ENCODE measurements around the gene MAGEB4. TPM values are rescaled to one million over a fixed set of nuclear protein-coding genes. Genes with fewer than 3 reads are reported as not detected.

Gene MAGEB4
- total RNA-seq, 1 donor from 2014 or later, result not detected

- intact Hi-C loops (cut with DNase I), result no loop called here
- H3K4me3 ChIP-seq, result no peak overlapping the region
- no peak overlapping the region for H3K27ac ChIP-seq
- no peak for DNase-seq (ENCODE audit: extremely low spot score in 2 of 2)
- H3K9me3 ChIP-seq, result no peaks in the 10 kb centered on the region
- TF ChIP-seq POLR2AphosphoS5 (IDR thresholded peaks at IDR 0.05; ENCODE audit: insufficient read depth in 1 of 2, low read depth in 1 of 2) (no peak), CTCF (IDR thresholded peaks at IDR 0.05) (no peak), POLR2A (IDR thresholded peaks at IDR 0.05) (no peak)
- H3K4me1 ChIP-seq, result no peaks in the 10 kb centered on the region
- no peaks in the 10 kb centered on the region for H3K36me3 ChIP-seq
- no peaks in the 10 kb centered on the region for H3K27me3 ChIP-seq
These were observed 24.3 kb upstream of the MAGEB4 start for GRCh38 chrX:30217465-30217864.

GRCh38 chrX:30219372-30219771, 22.4 kb upstream of the MAGEB4 start:
- TF ChIP-seq POLR2A (IDR thresholded peaks at IDR 0.05) (no peak), CTCF (IDR thresholded peaks at IDR 0.05) (no peak), POLR2AphosphoS5 (IDR thresholded peaks at IDR 0.05; ENCODE audit: insufficient read depth in 1 of 2, low read depth in 1 of 2) (no peak)
- no peaks in the 10 kb centered on the region for H3K27me3 ChIP-seq
- H3K4me1 ChIP-seq, result no peaks in the 10 kb centered on the region
- H3K27ac ChIP-seq, result no peak overlapping the region
- H3K4me3 ChIP-seq, result no peak overlapping the region
- no peak for DNase-seq (ENCODE audit: extremely low spot score in 2 of 2)
- H3K36me3 ChIP-seq, result no peaks in the 10 kb centered on the region
- no peaks in the 10 kb centered on the region for H3K9me3 ChIP-seq
- intact Hi-C loops (cut with DNase I), result no loop called here

GRCh38 chrX:30220661-30221060, 21.1 kb upstream of the MAGEB4 start:
- Histone ChIP-seq H3K27me3 (no peaks in the 10 kb centered on the region), H3K27ac (no peak overlapping the region), H3K4me1 (no peaks in the 10 kb centered on the region), H3K4me3 (no peak overlapping the region), H3K36me3 (no peaks in the 10 kb centered on the region), H3K9me3 (no peaks in the 10 kb centered on the region)
- TF ChIP-seq POLR2A (IDR thresholded peaks at IDR 0.05), result no peak
- no peak for TF ChIP-seq CTCF (IDR thresholded peaks at IDR 0.05)
- TF ChIP-seq POLR2AphosphoS5 (IDR thresholded peaks at IDR 0.05; ENCODE audit: insufficient read depth in 1 of 2, low read depth in 1 of 2), result no peak
- DNase-seq (ENCODE audit: extremely low spot score in 2 of 2), result no peak
- intact Hi-C loops (cut with DNase I), result no loop called here

- H3K4me3 ChIP-seq, result no peak overlapping the region
- no peak for DNase-seq (ENCODE audit: extremely low spot score in 2 of 2)
- H3K9me3 ChIP-seq, result no peaks in the 10 kb centered on the region
- no peak overlapping the region for H3K27ac ChIP-seq
- no peaks in the 10 kb centered on the region for H3K36me3 ChIP-seq
- no peaks in the 10 kb centered on the region for H3K27me3 ChIP-seq
- TF ChIP-seq POLR2A (IDR thresholded peaks at IDR 0.05), result no peak
- no peaks in the 10 kb centered on the region for H3K4me1 ChIP-seq
- intact Hi-C loops (cut with DNase I), result no loop called here
These were observed 17.3 kb upstream of the MAGEB4 start for GRCh38 chrX:30224536-30224935.

DNA sequence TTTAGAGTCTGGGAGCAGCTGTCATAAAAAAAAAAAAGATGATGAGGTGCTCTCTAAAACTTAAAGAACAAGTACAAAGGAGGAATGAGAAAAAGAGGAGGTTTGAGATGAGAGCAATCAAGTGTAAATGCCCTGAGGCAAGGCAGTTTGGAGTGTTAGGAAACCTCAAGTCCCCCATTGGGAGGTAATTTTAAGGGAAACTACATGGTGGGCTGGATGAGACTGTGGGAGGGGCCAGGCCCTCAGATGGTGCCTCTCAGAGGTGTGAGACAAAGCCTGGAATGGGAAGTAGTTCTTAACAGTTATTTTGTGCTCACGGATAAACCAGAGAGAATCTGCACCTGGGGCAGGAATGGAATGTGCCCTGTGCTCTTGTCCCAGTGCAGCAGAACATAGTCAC, 13.3 kb upstream of the MAGEB4 start:
- no peak for DNase-seq (ENCODE audit: extremely low spot score in 2 of 2)
- Histone ChIP-seq H3K36me3 (no peaks in the 10 kb centered on the region), H3K4me1 (no peaks in the 10 kb centered on the region), H3K27ac (no peak overlapping the region), H3K27me3 (no peaks in the 10 kb centered on the region), H3K9me3 (no peaks in the 10 kb centered on the region), H3K4me3 (no peak overlapping the region)
- intact Hi-C loops (cut with DNase I), result no loop called here
- TF ChIP-seq CTCF (IDR thresholded peaks at IDR 0.05), result no peak
- TF ChIP-seq POLR2A (IDR thresholded peaks at IDR 0.05), result no peak
- TF ChIP-seq POLR2AphosphoS5 (IDR thresholded peaks at IDR 0.05; ENCODE audit: insufficient read depth in 1 of 2, low read depth in 1 of 2), result no peak

- H3K27ac ChIP-seq, result no peak within 1 kb of the TSS
- TF ChIP-seq POLR2A (IDR thresholded peaks at IDR 0.05), result no peak
- TF ChIP-seq POLR2AphosphoS5 (IDR thresholded peaks at IDR 0.05; ENCODE audit: insufficient read depth in 1 of 2, low read depth in 1 of 2), result no peak
- no peak for TF ChIP-seq CTCF (IDR thresholded peaks at IDR 0.05)
- no peaks in the 10 kb centered on the region for H3K27me3 ChIP-seq
These were observed 11.4 kb upstream of the MAGEB4 start, which contains the start of gene MAGEB3 for GRCh38 chrX:30230395-30230794. MAGEB3 (plus strand) TSS chrX:30230657; CDS start chrX:30235925, 5,268 bp downstream.

More at GRCh38 chrX:30230395-30230794, 11.4 kb upstream of the MAGEB4 start, which contains the start of gene MAGEB3:
- Histone ChIP-seq H3K4me1 (no peaks in the 10 kb centered on the region), H3K4me3 (no peak within 1 kb of the TSS), H3K36me3 (no peaks in the 10 kb centered on the region), H3K9me3 (no peaks in the 10 kb centered on the region)
- intact Hi-C loops (cut with DNase I), result no loop called here
- DNase-seq (ENCODE audit: extremely low spot score in 2 of 2), result no peak
